ENCODE measurements around the gene FFAR3. TPM values are rescaled to one million over a fixed set of nuclear protein-coding genes. Genes with fewer than 3 reads are reported as not detected.

FFAR3 gene, protein sequence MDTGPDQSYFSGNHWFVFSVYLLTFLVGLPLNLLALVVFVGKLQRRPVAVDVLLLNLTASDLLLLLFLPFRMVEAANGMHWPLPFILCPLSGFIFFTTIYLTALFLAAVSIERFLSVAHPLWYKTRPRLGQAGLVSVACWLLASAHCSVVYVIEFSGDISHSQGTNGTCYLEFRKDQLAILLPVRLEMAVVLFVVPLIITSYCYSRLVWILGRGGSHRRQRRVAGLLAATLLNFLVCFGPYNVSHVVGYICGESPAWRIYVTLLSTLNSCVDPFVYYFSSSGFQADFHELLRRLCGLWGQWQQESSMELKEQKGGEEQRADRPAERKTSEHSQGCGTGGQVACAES
- under 1 TPM in 1 of 5 donors, not detected in 4; 0.47 TPM for total RNA-seq
- not detected for total RNA-seq (2013)
- 0 to 1.5 (median 0.06) reads per million in 29 experiments for total RNA-seq

DNA sequence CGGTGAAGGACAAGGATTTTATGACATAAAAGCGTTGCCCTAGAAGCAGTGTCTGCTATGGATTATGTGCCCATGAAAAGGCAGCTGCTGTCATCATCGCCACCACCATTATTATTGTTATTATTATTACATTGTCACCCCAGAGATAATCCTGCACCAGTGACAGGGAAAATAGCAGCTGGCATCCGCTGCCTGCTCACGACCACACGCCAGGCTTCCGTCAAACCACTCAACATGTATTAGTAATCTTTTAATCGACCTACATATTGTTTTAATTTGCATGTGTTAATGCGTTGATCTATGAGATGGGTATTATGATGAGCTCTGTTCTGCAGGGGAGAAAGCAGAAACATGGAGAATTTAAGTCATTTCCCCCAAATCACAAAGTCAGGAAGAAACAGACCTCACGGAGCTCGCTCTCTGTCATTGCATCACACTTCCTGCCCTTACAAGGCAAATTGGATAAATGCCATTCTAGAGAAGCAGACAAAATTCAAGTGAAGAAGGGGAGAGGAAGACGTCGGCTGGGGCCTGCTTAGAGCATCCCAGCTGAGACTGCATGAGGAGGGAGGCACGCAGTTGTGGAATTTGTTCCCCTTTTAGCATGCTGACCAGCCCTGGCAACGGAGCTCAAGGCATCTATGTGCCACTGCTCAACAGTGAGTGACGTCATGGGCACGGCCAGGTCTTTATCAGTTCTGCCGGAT lies at the start of gene FFAR3:
Gene FFAR3, plus strand, starts transcription at position 594 of the 707 bp plus-strand sequence. CDS start 431 bp downstream, outside the sequence.
- POLR2A ChIA-PET = no interaction called here
- H3K27ac Mint-ChIP-seq = peak within 1 kb of the TSS in 1 of 2 donors; percentile 11
- H3K36me3 Mint-ChIP-seq = no peaks in the 10 kb centered on the region

DNA sequence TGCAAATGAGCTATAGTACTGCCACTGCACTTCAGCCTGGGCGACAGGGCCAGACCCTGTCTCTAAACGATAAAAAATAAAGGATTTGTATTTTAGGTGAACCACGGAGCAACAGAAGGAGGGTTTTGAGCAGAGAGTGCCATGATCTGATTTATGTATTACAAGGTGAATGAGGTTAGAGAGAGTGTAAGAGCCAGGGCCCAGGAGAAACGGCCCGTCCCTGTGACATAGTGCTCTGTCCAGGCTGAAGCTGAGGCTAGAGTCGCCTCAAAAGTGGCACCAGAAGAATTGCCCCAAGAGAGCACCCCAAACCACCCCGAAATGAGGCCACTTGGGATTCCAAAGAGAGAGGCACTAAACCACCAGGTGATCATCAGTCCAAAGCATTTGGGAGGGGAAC lies 49.4 kb upstream of the FFAR3 start:
- Mint-ChIP-seq H3K27me3 (no peaks in the 10 kb centered on the region), H3K9me3 (no peaks in the 10 kb centered on the region), H3K4me1 (peaks cover 0 to 2% (median 0%) of the 10 kb centered on the region in 3 donors), H3K4me3 (no peak overlapping the region), H3K36me3 (no peaks in the 10 kb centered on the region), H3K27ac (no peak overlapping the region)
- ChIA-PET POLR2A (no interaction called here), CTCF (no interaction called here)
- DNase-seq (no peak), ATAC-seq (replicated peaks in 1 of 4) (no peak)
- Histone ChIP-seq H3K27ac (ENCODE audit: low read length) (no peak overlapping the region), H3K9me3 (no peaks in the 10 kb centered on the region), H3K4me3 (ENCODE audit: control insufficient read depth in 1 of 2, extremely low read depth in 1 of 2, low read length in 1 of 2) (no peak overlapping the region), H3K27me3 (replicated peaks in 1 of 2; ENCODE audit: control insufficient read depth in 2 of 2, extremely low read depth in 1 of 2, insufficient read depth in 2 of 2, low read length in 1 of 2) (peaks cover 0 to 20% of the 10 kb centered on the region in 2 experiments), H3K4me1 (ENCODE audit: control insufficient read depth in 1 of 2, extremely low read depth in 1 of 2, insufficient read depth in 2 of 2, low read length in 2 of 2) (no peaks in the 10 kb centered on the region), H3K36me3 (ENCODE audit: control insufficient read depth in 2 of 2, extremely low read depth in 1 of 2, insufficient read depth in 1 of 2, low read length in 1 of 2) (no peaks in the 10 kb centered on the region)
- WGBS (ENCODE audit: insufficient coverage) = 89% methylated on average over 6 of the region's 7 CpGs

More for the DNA sequence above, at the start of gene FFAR3:
- Histone ChIP-seq H3K9me3 (no peaks in the 10 kb centered on the region), H3K4me3 (ENCODE audit: control insufficient read depth in 1 of 2, extremely low read depth in 1 of 2, low read length in 1 of 2) (no peak within 1 kb of the TSS), H3K4me1 (ENCODE audit: control insufficient read depth in 1 of 2, extremely low read depth in 1 of 2, insufficient read depth in 2 of 2, low read length in 2 of 2) (peaks cover 0 to 8% of the 10 kb centered on the region in 2 experiments), H3K27me3 (replicated peaks in 1 of 2; ENCODE audit: control insufficient read depth in 2 of 2, extremely low read depth in 1 of 2, insufficient read depth in 2 of 2, low read length in 1 of 2) (peaks cover 0 to 23% of the 10 kb centered on the region in 2 experiments), H3K27ac (ENCODE audit: low read length) (no peak within 1 kb of the TSS), H3K36me3 (ENCODE audit: control insufficient read depth in 2 of 2, extremely low read depth in 1 of 2, insufficient read depth in 1 of 2, low read length in 1 of 2) (no peaks in the 10 kb centered on the region)
- Mint-ChIP-seq H3K27me3 (peaks cover 3 to 17% of the 10 kb centered on the region in 2 donors), H3K9me3 (no peaks in the 10 kb centered on the region), H3K4me3 (peak within 1 kb of the TSS; percentile 1 to 47 (median 21)), H3K4me1 (peaks cover 9 to 10% (median 9%) of the 10 kb centered on the region in 3 donors)
- WGBS (ENCODE audit: insufficient coverage) = 11% methylated on average over 3 of the region's 18 CpGs
- ATAC-seq (replicated peaks in 1 of 4) = peak; percentile 24 to 50 (median 43)
- DNase-seq = peak in 2 of 35 experiments; percentile 30 to 40
- CTCF ChIA-PET = no interaction called here

DNA sequence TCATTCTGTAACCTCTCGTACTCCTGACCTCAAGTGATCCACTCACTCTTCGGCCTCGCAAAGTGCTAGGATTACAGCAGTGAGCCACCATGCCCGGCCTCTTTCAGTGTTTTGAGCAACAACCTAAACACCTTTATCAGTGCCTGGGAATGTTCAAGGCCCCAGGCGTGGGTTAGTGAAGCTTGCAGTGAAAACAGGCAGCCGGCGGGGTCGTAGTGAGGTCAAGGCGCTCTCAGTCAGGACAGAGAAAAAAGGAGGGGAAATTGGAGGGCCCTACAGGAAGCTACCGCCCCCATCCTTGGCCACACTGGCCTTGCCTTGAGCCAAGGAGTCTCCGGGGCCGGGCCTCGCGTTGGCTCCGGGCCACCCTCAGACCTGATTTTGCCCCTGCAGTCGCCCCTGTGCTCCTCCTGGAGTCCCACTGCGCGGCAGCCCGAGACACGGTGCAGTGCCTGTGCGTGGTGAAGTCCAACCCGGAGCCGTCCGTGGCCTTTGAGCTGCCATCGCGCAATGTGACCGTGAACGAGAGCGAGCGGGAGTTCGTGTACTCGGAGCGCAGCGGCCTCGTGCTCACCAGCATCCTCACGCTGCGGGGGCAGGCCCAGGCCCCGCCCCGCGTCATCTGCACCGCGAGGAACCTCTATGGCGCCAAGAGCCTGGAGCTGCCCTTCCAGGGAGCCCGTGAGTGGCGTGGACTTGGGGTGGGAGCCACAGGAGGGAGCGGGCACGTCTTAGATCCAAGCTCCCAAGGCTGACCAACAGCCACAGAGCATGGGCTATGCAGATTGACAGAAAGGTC lies 48.6 kb upstream of the FFAR3 start:
- no peak for ATAC-seq (replicated peaks in 1 of 4)
- Histone ChIP-seq H3K36me3 (ENCODE audit: control insufficient read depth in 2 of 2, extremely low read depth in 1 of 2, insufficient read depth in 1 of 2, low read length in 1 of 2) (no peaks in the 10 kb centered on the region), H3K4me3 (ENCODE audit: control insufficient read depth in 1 of 2, extremely low read depth in 1 of 2, low read length in 1 of 2) (no peak overlapping the region), H3K9me3 (no peaks in the 10 kb centered on the region), H3K27ac (ENCODE audit: low read length) (no peak overlapping the region), H3K27me3 (replicated peaks in 1 of 2; ENCODE audit: control insufficient read depth in 2 of 2, extremely low read depth in 1 of 2, insufficient read depth in 2 of 2, low read length in 1 of 2) (peaks cover 0 to 18% of the 10 kb centered on the region in 2 experiments), H3K4me1 (ENCODE audit: control insufficient read depth in 1 of 2, extremely low read depth in 1 of 2, insufficient read depth in 2 of 2, low read length in 2 of 2) (no peaks in the 10 kb centered on the region)
- H3K27me3 Mint-ChIP-seq = no peaks in the 10 kb centered on the region
- H3K36me3 Mint-ChIP-seq = no peaks in the 10 kb centered on the region
- ChIA-PET POLR2A (no interaction called here), CTCF (no interaction called here)
- DNase-seq = no peak
- H3K4me3 Mint-ChIP-seq = no peak overlapping the region
- H3K27ac Mint-ChIP-seq = no peak overlapping the region
- 93% methylated on average over 42 of the region's 47 CpGs for WGBS (ENCODE audit: insufficient coverage)
- H3K9me3 Mint-ChIP-seq = no peaks in the 10 kb centered on the region
- peaks cover 0 to 2% (median 0%) of the 10 kb centered on the region in 3 donors for H3K4me1 Mint-ChIP-seq

DNA sequence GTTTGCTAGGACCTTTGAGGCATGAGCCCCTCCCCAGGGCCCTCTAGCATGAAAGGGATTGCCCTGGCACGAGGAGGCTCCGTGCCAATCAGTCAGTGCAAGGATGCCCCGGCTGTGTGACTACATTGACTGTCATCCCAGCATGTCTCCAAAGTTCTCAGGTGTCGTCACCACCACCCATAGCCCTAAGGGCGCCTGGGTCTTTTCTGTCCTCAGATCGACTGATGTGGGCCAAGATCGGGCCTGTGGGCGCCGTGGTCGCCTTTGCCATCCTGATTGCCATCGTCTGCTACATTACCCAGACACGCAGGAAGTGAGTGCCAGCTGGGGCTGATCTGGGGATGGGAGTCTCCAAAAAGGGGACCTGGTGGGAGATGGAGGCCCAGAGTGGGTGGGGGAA lies 47.9 kb upstream of the FFAR3 start:
- DNase-seq (no peak), ATAC-seq (replicated peaks in 1 of 4) (peak in 2 of 4 experiments; percentile 23 to 42)
- ChIA-PET POLR2A (no interaction called here), CTCF (no interaction called here)
- Mint-ChIP-seq H3K36me3 (no peaks in the 10 kb centered on the region), H3K27ac (peak overlapping the region in 1 of 2 donors; percentile 55), H3K27me3 (no peaks in the 10 kb centered on the region), H3K4me1 (peaks cover 0 to 2% (median 0%) of the 10 kb centered on the region in 3 donors), H3K4me3 (no peak overlapping the region), H3K9me3 (no peaks in the 10 kb centered on the region)
- no peaks in the 10 kb centered on the region for H3K9me3 ChIP-seq
- no peaks in the 10 kb centered on the region for H3K4me1 ChIP-seq (ENCODE audit: control insufficient read depth in 1 of 2, extremely low read depth in 1 of 2, insufficient read depth in 2 of 2, low read length in 2 of 2)
- peaks cover 0 to 18% of the 10 kb centered on the region in 2 experiments for H3K27me3 ChIP-seq (replicated peaks in 1 of 2; ENCODE audit: control insufficient read depth in 2 of 2, extremely low read depth in 1 of 2, insufficient read depth in 2 of 2, low read length in 1 of 2)
- no peak overlapping the region for H3K4me3 ChIP-seq (ENCODE audit: control insufficient read depth in 1 of 2, extremely low read depth in 1 of 2, low read length in 1 of 2)
- H3K27ac ChIP-seq (ENCODE audit: low read length) = no peak overlapping the region
- no peaks in the 10 kb centered on the region for H3K36me3 ChIP-seq (ENCODE audit: control insufficient read depth in 2 of 2, extremely low read depth in 1 of 2, insufficient read depth in 1 of 2, low read length in 1 of 2)
- WGBS (ENCODE audit: insufficient coverage) = 39% methylated on average over 11 of the region's 12 CpGs

DNA sequence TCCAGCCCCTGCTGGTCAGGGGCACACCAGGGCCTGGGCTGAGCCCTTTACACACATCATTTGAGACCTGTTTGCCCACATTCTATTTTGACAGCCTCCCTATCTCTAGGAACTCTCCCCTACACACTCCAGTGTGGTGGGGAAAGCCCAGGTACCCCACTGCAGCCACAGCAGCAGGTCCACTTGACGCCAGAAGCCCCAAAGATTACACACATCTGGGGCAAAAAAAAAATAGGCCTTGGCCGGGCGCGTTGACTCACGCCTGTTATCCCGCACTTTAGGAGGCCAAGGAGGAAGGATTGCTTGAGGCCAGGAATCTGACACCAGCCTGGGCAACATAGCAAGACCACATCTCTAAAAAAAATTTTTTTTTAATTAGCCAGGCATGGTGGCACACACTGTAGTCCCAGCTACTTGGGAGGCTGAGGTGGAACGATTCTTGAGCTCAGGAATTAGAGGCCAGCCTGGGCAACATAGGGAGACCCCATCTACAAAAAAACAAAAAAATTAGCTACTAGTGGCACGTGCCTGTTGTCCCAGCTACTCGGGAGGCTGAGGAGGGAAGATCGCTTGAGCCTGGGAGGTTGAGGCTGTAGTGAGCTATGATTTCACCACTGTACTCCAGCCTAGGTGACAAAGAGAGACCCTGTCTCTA lies 47.3 kb upstream of the FFAR3 start:
- CTCF ChIA-PET = no interaction called here
- H3K9me3 Mint-ChIP-seq = no peaks in the 10 kb centered on the region
- no peaks in the 10 kb centered on the region for H3K36me3 Mint-ChIP-seq
- H3K4me3 ChIP-seq (ENCODE audit: control insufficient read depth in 1 of 2, extremely low read depth in 1 of 2, low read length in 1 of 2) = no peak overlapping the region
- H3K27me3 ChIP-seq (replicated peaks in 1 of 2; ENCODE audit: control insufficient read depth in 2 of 2, extremely low read depth in 1 of 2, insufficient read depth in 2 of 2, low read length in 1 of 2) = peaks cover 0 to 15% of the 10 kb centered on the region in 2 experiments
- 87% methylated on average over 5 of the region's 10 CpGs for WGBS (ENCODE audit: insufficient coverage)
- H3K27ac Mint-ChIP-seq = no peak overlapping the region
- POLR2A ChIA-PET = no interaction called here
- H3K36me3 ChIP-seq (ENCODE audit: control insufficient read depth in 2 of 2, extremely low read depth in 1 of 2, insufficient read depth in 1 of 2, low read length in 1 of 2) = no peaks in the 10 kb centered on the region
- DNase-seq = no peak
- H3K4me1 ChIP-seq (ENCODE audit: control insufficient read depth in 1 of 2, extremely low read depth in 1 of 2, insufficient read depth in 2 of 2, low read length in 2 of 2) = no peaks in the 10 kb centered on the region
- no peaks in the 10 kb centered on the region for H3K9me3 ChIP-seq
- no peaks in the 10 kb centered on the region for H3K27me3 Mint-ChIP-seq
- no peak for ATAC-seq (replicated peaks in 1 of 4)
- no peak overlapping the region for H3K4me3 Mint-ChIP-seq
- peaks cover 0 to 2% (median 0%) of the 10 kb centered on the region in 3 donors for H3K4me1 Mint-ChIP-seq
- H3K27ac ChIP-seq (ENCODE audit: low read length) = no peak overlapping the region
